GM18870 (cell line): Measurements from ENCODE around the gene CSMD2.

Experiments used
- ATAC-seq: cut with Tn5 transposase; IDR thresholded peaks from one replicate; pipeline ENCODE4 v1.9.1; 2021; ENCODE audit warnings: moderate library complexity; ENCODE audit not compliant: unreplicated experiment

Gene CSMD2

GRCh38 chr1:33655496-33655895, 509.5 kb downstream of the CSMD2 start:
- no peak for ATAC-seq

- ATAC-seq, result no peak
Measured at GRCh38 chr1:33654267-33654834, 510.7 kb downstream of the CSMD2 start.

DNA sequence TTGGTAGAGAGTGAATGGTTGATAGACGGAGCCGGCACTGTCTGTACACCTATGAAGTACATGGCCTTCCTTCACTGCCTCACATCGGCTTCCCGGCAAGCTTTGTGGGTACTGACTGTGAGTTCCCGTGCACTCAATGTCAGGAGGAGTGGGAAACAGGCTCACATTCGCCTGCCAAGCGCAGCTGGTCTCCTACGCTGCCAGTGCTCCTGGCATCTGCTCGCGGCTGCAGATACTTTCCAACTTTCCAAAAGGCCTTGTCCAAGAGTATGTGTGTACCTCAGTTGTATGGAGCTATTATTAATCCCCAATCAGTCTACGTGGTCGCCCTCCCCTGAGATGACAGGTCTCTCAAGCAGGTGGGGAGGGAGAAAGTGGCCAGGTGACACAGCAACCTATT, 511.8 kb downstream of the CSMD2 start:
- no peak for ATAC-seq

DNA sequence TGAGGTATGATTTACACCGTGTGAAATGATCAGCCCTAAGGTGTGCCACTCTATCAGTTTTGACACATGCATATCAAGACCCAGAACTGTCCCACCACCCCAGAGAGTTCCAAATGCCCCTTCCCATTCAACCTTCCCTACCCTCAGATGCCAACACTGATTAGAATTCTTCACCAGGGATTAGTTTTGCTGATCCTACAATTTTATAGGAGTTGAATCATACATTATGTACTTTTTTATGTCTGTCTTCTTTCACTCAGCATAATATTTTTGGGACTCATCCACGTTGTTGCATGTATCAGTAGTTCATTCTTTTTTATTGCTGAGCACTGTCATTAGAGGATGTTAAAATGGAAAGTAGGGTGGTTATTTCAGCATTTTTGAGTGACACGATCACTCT, 514.3 kb downstream of the CSMD2 start:
- ATAC-seq, result no peak

GRCh38 chr1:33649759-33650158, 515.3 kb downstream of the CSMD2 start:
- no peak for ATAC-seq

- ATAC-seq, result no peak
Measured at GRCh38 chr1:33643216-33643615, 521.8 kb downstream of the CSMD2 start.

DNA sequence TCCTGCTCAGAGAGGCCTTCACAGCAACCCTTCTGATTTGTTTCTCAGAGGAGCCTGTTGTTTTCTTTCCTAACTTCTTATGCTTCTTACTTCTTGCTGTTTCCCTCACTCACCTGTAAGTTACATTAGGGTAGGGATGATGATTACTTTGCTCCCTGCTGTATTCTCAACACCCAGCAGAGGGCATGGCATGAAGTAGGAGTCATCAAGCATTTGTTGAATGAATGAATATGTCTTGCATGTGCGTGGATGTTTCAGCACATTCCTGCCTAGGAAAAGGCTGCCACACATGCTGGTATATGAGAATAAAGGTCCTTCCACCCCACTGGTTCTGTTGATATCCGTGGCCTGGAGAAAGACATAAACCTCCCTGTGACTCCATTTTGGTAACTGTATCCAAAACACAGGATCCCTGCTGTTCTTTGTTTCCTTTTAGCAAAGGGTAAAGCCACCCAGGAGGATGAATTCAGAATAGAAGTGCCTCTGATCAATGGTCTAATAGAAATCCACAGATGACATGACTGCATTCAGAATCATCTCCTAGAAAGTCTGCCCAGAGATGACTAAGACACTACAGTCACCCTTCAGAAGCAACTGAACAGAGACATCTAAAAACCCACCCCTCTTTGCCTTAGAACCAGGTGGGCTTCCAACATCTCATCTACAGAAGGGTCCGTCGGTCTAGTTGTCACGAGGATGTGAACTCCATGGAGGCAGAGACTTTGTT, 523.8 kb downstream of the CSMD2 start:
- ATAC-seq, result no peak

- no peak for ATAC-seq
Measured at GRCh38 chr1:33640114-33640660, 524.8 kb downstream of the CSMD2 start.

GRCh38 chr1:33637846-33638440, 527.1 kb downstream of the CSMD2 start:
- ATAC-seq, result no peak

- ATAC-seq, result no peak
Measured at GRCh38 chr1:33636209-33636608, 528.8 kb downstream of the CSMD2 start.

DNA sequence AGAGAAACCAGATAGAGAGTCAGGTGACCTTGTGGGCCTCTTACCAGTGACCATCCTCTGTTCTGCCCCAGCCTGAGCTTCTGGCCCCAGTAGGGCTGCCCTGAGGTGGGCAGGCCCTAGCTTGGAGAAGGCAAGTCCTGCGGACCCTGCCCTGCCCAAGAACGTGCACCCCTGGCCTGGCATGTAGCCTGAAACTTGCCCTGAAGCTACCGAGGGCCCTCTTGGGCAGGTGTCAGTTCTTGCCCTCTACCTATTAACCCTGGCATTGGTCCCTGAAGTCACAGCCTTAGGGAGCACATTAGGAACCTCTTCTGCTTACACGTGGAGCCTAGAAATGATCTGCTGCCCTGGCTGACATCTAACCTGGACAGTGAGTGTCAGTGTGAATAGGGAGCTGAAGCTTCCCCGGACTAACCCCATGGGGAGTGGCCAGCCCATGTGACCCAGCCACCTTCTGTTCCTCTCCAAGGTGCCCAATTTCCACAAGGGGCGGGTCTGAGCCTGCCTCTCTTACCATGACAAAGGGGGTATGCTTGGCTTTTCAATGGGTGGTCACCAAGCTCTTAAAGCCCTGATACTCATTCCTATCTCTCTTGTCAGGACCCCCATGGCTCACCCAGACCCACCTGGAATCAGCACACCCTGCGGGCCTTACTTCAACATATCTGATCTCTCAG, 529.6 kb downstream of the CSMD2 start:
- no peak for ATAC-seq

DNA sequence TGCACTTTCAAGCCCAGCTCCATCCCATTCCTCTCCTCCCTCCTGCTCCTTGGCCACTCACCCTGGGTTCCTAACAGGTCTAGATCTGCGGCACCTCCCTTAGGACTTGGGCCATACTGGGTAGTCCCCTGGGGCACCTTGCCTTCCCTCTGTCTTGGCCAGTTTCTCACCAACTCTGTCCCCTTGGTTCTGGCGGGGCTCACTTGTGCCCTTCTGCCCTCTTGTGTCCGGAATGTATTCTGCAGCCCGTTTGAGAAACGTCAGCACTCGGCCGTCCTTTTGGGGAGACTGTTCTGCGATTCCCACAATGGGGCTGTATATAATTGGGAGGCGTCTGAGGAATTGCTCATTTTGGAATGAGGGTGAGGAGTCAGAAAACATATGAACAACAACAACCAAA, 530.2 kb downstream of the CSMD2 start:
- no peak for ATAC-seq

GRCh38 chr1:33634143-33634542, 530.9 kb downstream of the CSMD2 start:
- no peak for ATAC-seq

DNA sequence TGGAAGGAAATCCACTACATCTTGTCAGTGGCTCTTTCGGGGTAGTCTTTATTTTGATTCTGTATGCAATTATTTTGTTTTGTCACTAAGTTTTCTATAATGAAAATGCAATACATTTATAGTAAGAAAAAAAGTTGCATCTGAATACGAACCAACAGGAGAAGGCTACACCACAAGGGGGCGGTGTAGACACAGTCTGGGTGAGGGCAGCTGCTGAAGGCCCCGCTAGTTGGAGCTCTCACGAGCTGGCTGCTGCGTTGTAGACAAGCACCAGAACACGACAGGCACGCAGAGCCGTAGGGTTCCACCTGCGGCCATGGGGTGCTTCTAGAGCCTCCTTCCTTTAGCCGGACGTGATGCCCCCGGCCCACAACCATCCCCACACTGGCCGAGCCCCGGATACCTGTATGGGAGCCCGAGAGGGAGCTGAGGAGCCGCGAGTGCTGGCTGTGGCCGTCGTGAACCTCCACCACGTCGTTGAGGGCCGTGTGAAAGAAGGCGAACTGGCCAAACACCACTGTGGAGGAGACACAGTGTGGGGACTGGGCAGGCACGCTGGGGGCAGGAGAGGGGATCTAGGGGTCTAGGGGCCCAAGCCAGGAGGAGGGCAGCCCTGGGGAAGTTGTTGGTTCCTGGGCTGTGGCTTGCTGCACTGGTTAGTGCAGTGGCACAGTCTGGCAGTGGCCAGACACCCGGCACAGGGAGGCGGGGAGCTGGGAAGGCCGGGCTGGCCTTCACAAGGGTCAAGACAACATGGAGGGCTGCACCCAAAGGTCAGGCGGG, 531.8 kb downstream of the CSMD2 start:
- no peak for ATAC-seq

DNA sequence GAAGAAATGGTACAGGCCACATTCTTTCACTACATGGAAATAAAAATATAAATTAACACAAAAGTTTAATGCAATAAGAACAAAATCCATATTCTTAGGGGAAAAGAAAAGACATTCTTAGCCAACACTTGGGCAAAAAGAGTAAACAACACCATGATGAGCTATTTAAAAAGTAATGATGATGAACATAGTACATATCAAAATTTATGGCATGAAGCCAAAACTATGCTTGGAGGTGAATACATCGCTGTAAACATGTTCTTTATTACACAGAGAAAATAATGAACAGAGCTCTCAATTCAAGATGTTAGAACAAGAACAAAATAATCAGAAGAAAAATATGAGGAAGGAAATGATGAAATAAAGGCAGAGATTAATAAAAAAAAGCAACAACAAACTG, 534.3 kb downstream of the CSMD2 start:
- no peak for ATAC-seq

- no peak for ATAC-seq
Measured at GRCh38 chr1:33626801-33627200, 538.2 kb downstream of the CSMD2 start.

- no peak for ATAC-seq
Measured at GRCh38 chr1:33624991-33625870, 539.8 kb downstream of the CSMD2 start.

GRCh38 chr1:33624261-33624990, 540.6 kb downstream of the CSMD2 start:
- no peak for ATAC-seq

DNA sequence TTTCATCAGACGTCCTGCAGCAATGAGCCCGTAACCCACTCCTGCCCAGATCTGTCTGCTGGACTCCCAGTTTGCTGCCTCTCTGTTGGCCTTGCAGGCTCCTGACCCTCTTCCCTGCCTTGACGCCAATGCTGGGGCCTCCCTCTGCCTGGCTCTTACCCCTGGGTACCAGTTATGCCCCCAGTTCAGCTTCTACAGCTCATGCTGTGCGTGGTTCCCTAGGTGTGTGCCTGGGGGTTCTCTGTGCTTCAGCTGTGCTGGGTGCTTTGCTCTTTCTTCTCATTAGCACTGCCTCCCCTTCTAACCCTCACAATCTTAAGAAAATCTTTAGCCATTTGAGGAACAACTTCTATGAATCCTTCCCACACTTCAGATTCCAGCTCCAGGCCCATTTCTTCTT, 541.2 kb downstream of the CSMD2 start:
- no peak for ATAC-seq
